Activated CD4-positive, alpha-beta memory T cell treated with anti-CD3 and anti-CD28 coated beads, Interleukin-2, amount 10 ng/mL, durations not matched to agents 7 days and 5 days (primary cell): Measurements from ENCODE around the gene SELE. TPM values are rescaled to one million over a fixed set of nuclear protein-coding genes. Genes with fewer than 3 reads are reported as not detected.

Source experiments
- CTCF ChIA-PET: fragments of 350-600 bp; sonication (Branson Sonifier 250); formaldehyde crosslinking; loops from one replicate; lab custom pipeline; 2021; ENCODE audit warnings: antibody characterized with exemption, inconsistent platforms; lab: Charles Lee
- POLR2A ChIA-PET: fragments of 350-600 bp; sonication (Branson Sonifier 250); formaldehyde crosslinking; loops from one replicate; lab custom pipeline; 2021; ENCODE audit warnings: antibody characterized with exemption; lab: Charles Lee
- DNase-seq: peaks from one replicate; pipeline ENCODE4 v3.0.0-alpha.2; 2020
- H3K27ac Mint-ChIP-seq: one replicate; pipeline ENCODE4 v1.8.0; 2021; ENCODE audit warnings: mild to moderate bottlenecking, mixed read lengths
- H3K27me3 Mint-ChIP-seq: one replicate; pipeline ENCODE4 v1.8.0; 2021; ENCODE audit warnings: mixed read lengths
- H3K36me3 Mint-ChIP-seq: one replicate; pipeline ENCODE4 v1.8.0; 2021; ENCODE audit warnings: low read depth, mixed read lengths
- H3K4me1 Mint-ChIP-seq: one replicate; pipeline ENCODE4 v1.8.0; 2021; ENCODE audit warnings: mixed read lengths
- H3K4me3 Mint-ChIP-seq: one replicate; pipeline ENCODE4 v1.8.0; 2021; ENCODE audit warnings: mild to moderate bottlenecking, mixed read lengths
- H3K9me3 Mint-ChIP-seq: one replicate; pipeline ENCODE4 v1.8.0; 2021; ENCODE audit warnings: mixed read lengths
- total RNA-seq, 2 experiments: library from RNA; stranded (reverse); gene quantifications; one replicate each; pipeline ENCODE4 v1.2.3, GENCODE V29; 2021

SELE gene
- total RNA-seq, 2 experiments from 2014 or later = not detected

- Mint-ChIP-seq H3K4me3 (peak overlapping the region; percentile 82), H3K36me3 (peaks cover 22% of the 10 kb centered on the region), H3K4me1 (peaks cover 22% of the 10 kb centered on the region), H3K27ac (no peak overlapping the region), H3K9me3 (peaks cover 13% of the 10 kb centered on the region), H3K27me3 (peaks cover 33% of the 10 kb centered on the region)
- DNase-seq = no peak
- ChIA-PET CTCF (interaction anchor here (0.6 to 2.7 kb wide), 41 partner anchors 9 to 1242 kb away, joined by 3 to 134 read pairs (median 5); partner anchors contain the start of genes F5 and METTL18), POLR2A (interaction anchor here (0.7 to 1.9 kb wide), 12 partner anchors 16 to 182 kb away, joined by 3 to 22 read pairs (median 4); partner anchors contain the start of genes F5 and SCYL3)
Measured at GRCh38 chr1:169712309-169712631, 21.6 kb downstream of the SELE start.

GRCh38 chr1:169711469-169712308 is 22.2 kb downstream of the SELE start, which contains the start of gene SELL:
Gene SELL, minus strand, starts transcription at chr1:169711620. Its CDS starts 122 bp downstream, at chr1:169711498.
- H3K9me3 Mint-ChIP-seq = peaks cover 7% of the 10 kb centered on the region
- DNase-seq = peak; percentile 83
- ChIA-PET CTCF (interaction anchor here (0.6 to 2.7 kb wide), 42 partner anchors 9 to 591 kb away, joined by 3 to 134 read pairs (median 4); partner anchors contain the start of genes F5 and METTL18), POLR2A (interaction anchor here (0.7 to 1.9 kb wide), 12 partner anchors 16 to 182 kb away, joined by 3 to 22 read pairs (median 4); partner anchors contain the start of genes F5 and SCYL3)
- H3K4me1 Mint-ChIP-seq = peaks cover 28% of the 10 kb centered on the region
- peak within 1 kb of the TSS; percentile 82 for H3K4me3 Mint-ChIP-seq
- peaks cover 28% of the 10 kb centered on the region for H3K36me3 Mint-ChIP-seq
- peak within 1 kb of the TSS; percentile 80 for H3K27ac Mint-ChIP-seq
- H3K27me3 Mint-ChIP-seq = peaks cover 28% of the 10 kb centered on the region

- Mint-ChIP-seq H3K27ac (peak overlapping the region; percentile 89), H3K9me3 (peaks cover 2% of the 10 kb centered on the region), H3K36me3 (peaks cover 57% of the 10 kb centered on the region), H3K4me3 (peak overlapping the region; percentile 84), H3K4me1 (peaks cover 59% of the 10 kb centered on the region), H3K27me3 (peaks cover 6% of the 10 kb centered on the region)
- ChIA-PET CTCF (interaction anchor here (1.0 to 6.5 kb wide), 6 partner anchors 8 to 123 kb away, joined by 4 to 44 read pairs (median 17); partner anchors contain the start of gene F5), POLR2A (interaction anchor here (0.7 to 6.6 kb wide), 8 partner anchors 9 to 1772 kb away, joined by 3 to 115 read pairs (median 8); partner anchors contain the start of genes BLZF1, F5, METTL18 and MPC2)
- DNase-seq = no peak
Measured at GRCh38 chr1:169708647-169709046, 25.2 kb downstream of the SELE start.

- DNase-seq = no peak
- CTCF ChIA-PET = interaction anchor here (0.6 to 6.5 kb wide), 6 partner anchors 8 to 122 kb away, joined by 3 to 44 read pairs (median 17); partner anchors contain the start of gene F5
- Mint-ChIP-seq H3K9me3 (no peaks in the 10 kb centered on the region), H3K36me3 (peaks cover 60% of the 10 kb centered on the region), H3K27me3 (peaks cover 3% of the 10 kb centered on the region), H3K4me3 (peak overlapping the region; percentile 84), H3K4me1 (peaks cover 64% of the 10 kb centered on the region), H3K27ac (peak overlapping the region; percentile 89)
- POLR2A ChIA-PET = interaction anchor here (1.1 to 6.6 kb wide), 8 partner anchors 9 to 1771 kb away, joined by 3 to 115 read pairs (median 8); partner anchors contain the start of genes F5, METTL18, MPC2 and SCYL3
Measured at GRCh38 chr1:169707912-169708604, 25.8 kb downstream of the SELE start.

DNA sequence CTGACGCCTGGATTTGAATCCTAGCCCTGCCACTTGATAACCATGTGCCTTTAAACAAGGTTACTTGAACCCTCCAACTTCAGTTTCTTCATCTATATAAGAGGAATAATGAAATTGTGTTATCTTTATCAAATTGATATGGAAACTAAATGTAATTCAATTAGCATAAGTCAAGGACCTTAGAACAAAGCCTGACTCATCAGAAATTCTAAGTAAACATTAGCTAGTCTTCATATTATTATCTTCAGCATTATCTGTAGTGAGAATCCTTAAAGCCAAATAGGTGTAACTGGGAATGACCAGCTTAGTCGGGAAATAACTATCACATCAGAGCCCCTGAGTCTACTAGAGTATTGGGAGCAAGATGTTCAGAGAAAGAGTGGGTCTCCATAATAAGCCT is 29.1 kb downstream of the SELE start:
- Mint-ChIP-seq H3K36me3 (peaks cover 87% of the 10 kb centered on the region), H3K4me1 (peaks cover 85% of the 10 kb centered on the region), H3K27me3 (no peaks in the 10 kb centered on the region), H3K27ac (no peak overlapping the region), H3K9me3 (no peaks in the 10 kb centered on the region), H3K4me3 (no peak overlapping the region)
- ChIA-PET CTCF (interaction anchor here (0.7 to 6.5 kb wide), 5 partner anchors 7 to 155 kb away, joined by 3 to 44 read pairs (median 4); partner anchors contain the start of gene F5), POLR2A (interaction anchor here (1.4 to 6.6 kb wide), 2 partner anchors 10 to 90 kb away, joined by 7 to 115 read pairs; partner anchors contain the start of gene METTL18)
- DNase-seq = no peak

- no peak for DNase-seq
- Mint-ChIP-seq H3K9me3 (no peaks in the 10 kb centered on the region), H3K4me3 (no peak overlapping the region), H3K27me3 (no peaks in the 10 kb centered on the region), H3K36me3 (peaks cover 95% of the 10 kb centered on the region), H3K27ac (peak overlapping the region; percentile 49), H3K4me1 (peaks cover 96% of the 10 kb centered on the region)
- ChIA-PET POLR2A (interaction anchor here (0.7 to 4.1 kb wide), 7 partner anchors 9 to 115 kb away, joined by 3 to 33 read pairs (median 7); partner anchors contain the start of genes F5 and METTL18), CTCF (interaction anchor here (1.3 to 5.0 kb wide), 7 partner anchors 8 to 154 kb away, joined by 4 to 30 read pairs (median 13); partner anchors contain the start of gene F5)
Measured at GRCh38 chr1:169701261-169702005, 32.4 kb downstream of the SELE start.

- DNase-seq = no peak
- ChIA-PET CTCF (interaction anchor here (0.6 to 5.0 kb wide), 5 partner anchors 9 to 191 kb away, joined by 3 to 30 read pairs (median 11); partner anchors contain the start of gene F5), POLR2A (interaction anchor here (1.1 to 4.1 kb wide), 5 partner anchors 9 to 194 kb away, joined by 3 to 20 read pairs (median 10); partner anchors contain the start of genes METTL18 and SCYL3)
- no peak overlapping the region for H3K4me3 Mint-ChIP-seq
- H3K36me3 Mint-ChIP-seq = peaks cover 95% of the 10 kb centered on the region
- H3K9me3 Mint-ChIP-seq = no peaks in the 10 kb centered on the region
- peak overlapping the region; percentile 84 for H3K27ac Mint-ChIP-seq
- no peaks in the 10 kb centered on the region for H3K27me3 Mint-ChIP-seq
- H3K4me1 Mint-ChIP-seq = peaks cover 96% of the 10 kb centered on the region
Measured at GRCh38 chr1:169699707-169700106, 34.2 kb downstream of the SELE start.

DNA sequence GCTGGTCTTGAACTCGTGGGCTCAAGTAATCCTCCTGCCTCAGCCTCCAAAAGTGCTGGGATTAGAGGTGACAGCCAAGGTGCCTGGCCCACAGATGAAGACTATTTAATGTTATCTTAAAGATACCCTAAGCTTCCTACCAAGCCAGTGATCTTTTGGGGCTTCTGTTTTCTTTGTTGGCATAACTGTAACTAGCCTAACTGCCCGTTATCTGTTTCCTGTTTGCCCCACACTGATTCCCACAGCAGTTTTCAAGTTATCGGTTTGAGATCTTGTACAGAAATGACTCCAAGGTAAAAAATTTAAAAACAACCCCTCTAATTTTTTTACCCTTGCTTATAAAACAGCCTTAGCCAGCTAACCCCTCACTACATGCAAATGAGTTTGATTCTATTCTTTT is 34.9 kb downstream of the SELE start:
- Mint-ChIP-seq H3K9me3 (no peaks in the 10 kb centered on the region), H3K4me3 (peak overlapping the region; percentile 30), H3K27me3 (no peaks in the 10 kb centered on the region), H3K4me1 (peaks cover 96% of the 10 kb centered on the region), H3K36me3 (peaks cover 95% of the 10 kb centered on the region), H3K27ac (peak overlapping the region; percentile 84)
- peak; percentile 49 for DNase-seq
- ChIA-PET CTCF (interaction anchor here (0.8 to 5.0 kb wide), 5 partner anchors 10 to 113 kb away, joined by 3 to 30 read pairs (median 11); partner anchors contain the start of gene F5), POLR2A (interaction anchor here (1.0 to 2.3 kb wide), 5 partner anchors 8 to 194 kb away, joined by 3 to 20 read pairs (median 3); partner anchors contain the start of genes F5 and SCYL3)

DNA sequence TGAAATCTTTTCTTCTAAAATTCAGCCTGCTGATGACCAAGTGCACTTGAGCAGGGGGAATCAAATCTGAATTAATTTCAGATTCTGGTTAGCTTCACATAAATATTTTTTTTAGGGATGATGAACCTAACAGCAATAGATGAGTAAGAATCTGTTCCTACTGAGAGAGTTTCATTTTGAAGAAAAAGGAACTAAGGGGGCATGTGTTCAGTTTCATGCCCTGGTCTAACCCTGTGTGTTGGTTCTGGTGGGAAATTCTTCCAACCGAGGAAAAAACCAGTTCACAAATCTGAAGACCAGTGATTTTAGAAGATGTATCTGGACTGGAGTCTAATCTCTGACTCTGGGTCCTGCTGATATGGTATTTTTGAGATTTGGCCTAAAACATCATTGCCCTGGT is 36.1 kb downstream of the SELE start:
- H3K9me3 Mint-ChIP-seq = no peaks in the 10 kb centered on the region
- peaks cover 85% of the 10 kb centered on the region for H3K36me3 Mint-ChIP-seq
- no peak for DNase-seq
- H3K27me3 Mint-ChIP-seq = no peaks in the 10 kb centered on the region
- H3K4me3 Mint-ChIP-seq = no peak overlapping the region
- ChIA-PET CTCF (interaction anchor here (0.6 to 1.2 kb wide), 4 partner anchors 8 to 96 kb away, joined by 3 to 6 read pairs (median 4); no protein-coding TSS in a partner anchor), POLR2A (interaction anchor here (1.1 to 6.9 kb wide), 4 partner anchors 10 to 194 kb away, joined by 5 to 115 read pairs (median 9); partner anchors contain the start of genes F5 and METTL18)
- peaks cover 96% of the 10 kb centered on the region for H3K4me1 Mint-ChIP-seq
- H3K27ac Mint-ChIP-seq = peak overlapping the region; percentile 84

DNA sequence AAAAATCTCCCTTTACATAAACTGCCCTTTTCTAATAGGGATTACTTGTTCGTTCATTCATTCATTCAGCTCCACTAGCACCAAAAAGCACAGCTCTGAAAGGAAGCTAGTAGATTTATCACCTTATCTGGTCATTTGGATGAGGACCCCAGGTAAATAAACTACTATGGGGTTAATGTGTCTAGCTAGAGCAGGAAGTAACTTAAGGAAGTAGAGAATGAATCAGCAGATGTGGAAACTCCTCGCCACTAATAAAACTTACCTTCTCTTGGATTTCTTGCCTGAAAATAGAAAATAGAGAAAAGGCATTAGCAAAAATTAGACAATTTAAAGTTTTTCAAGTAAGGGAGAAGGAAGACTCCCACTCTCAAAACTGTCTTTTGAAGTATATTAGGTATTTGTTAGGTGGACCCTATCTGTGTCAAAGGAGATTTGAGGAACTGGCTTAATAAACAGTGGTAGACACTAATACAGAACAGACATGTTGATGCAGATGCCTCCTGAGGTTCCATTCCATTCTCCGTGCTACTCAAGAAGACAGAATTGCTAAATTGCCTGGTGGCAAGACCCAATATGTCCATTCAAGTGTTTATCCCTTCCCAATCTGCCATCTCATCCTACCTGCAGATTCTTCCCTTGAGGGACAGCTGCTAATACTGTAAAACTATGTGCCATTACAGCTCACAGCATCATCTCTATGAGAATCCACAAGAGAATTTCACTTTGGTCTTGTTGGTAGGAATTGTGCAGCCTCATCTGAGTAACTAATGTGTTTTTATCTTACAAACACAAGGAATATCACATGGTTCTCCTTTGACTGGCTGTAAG is 37.4 kb downstream of the SELE start:
- no peak for DNase-seq
- peak overlapping the region; percentile 37 for H3K27ac Mint-ChIP-seq
- POLR2A ChIA-PET = interaction anchor here (0.7 to 6.9 kb wide), 10 partner anchors 11 to 1760 kb away, joined by 3 to 115 read pairs (median 4); partner anchors contain the start of genes BLZF1, DCAF6, F5 and METTL18
- peaks cover 76% of the 10 kb centered on the region for H3K36me3 Mint-ChIP-seq
- peaks cover 95% of the 10 kb centered on the region for H3K4me1 Mint-ChIP-seq
- H3K27me3 Mint-ChIP-seq = no peaks in the 10 kb centered on the region
- H3K9me3 Mint-ChIP-seq = no peaks in the 10 kb centered on the region
- CTCF ChIA-PET = interaction anchor here (1.0 to 2.4 kb wide), 5 partner anchors 9 to 95 kb away, joined by 3 to 12 read pairs (median 6); no protein-coding TSS in a partner anchor
- no peak overlapping the region for H3K4me3 Mint-ChIP-seq
